ENCODE data around the gene CRCP. TPM values are rescaled to one million over a fixed set of nuclear protein-coding genes. Genes with fewer than 3 reads are reported as not detected.
"Not testable (repeated sequence)": the region's sequence is repeated elsewhere in the genome, so short reads cannot be mapped to it uniquely, and the experiment has no call there.

The CRCP gene
- total RNA-seq (10 to 100 TPM; 30.7 to 32.9 TPM), polyA plus RNA-seq (10 to 100 TPM; 29.5 to 37.9 (median 36.1) TPM), total RNA-seq (34.4 to 54.5 (median 39.0) reads per million in 6 experiments)

DNA sequence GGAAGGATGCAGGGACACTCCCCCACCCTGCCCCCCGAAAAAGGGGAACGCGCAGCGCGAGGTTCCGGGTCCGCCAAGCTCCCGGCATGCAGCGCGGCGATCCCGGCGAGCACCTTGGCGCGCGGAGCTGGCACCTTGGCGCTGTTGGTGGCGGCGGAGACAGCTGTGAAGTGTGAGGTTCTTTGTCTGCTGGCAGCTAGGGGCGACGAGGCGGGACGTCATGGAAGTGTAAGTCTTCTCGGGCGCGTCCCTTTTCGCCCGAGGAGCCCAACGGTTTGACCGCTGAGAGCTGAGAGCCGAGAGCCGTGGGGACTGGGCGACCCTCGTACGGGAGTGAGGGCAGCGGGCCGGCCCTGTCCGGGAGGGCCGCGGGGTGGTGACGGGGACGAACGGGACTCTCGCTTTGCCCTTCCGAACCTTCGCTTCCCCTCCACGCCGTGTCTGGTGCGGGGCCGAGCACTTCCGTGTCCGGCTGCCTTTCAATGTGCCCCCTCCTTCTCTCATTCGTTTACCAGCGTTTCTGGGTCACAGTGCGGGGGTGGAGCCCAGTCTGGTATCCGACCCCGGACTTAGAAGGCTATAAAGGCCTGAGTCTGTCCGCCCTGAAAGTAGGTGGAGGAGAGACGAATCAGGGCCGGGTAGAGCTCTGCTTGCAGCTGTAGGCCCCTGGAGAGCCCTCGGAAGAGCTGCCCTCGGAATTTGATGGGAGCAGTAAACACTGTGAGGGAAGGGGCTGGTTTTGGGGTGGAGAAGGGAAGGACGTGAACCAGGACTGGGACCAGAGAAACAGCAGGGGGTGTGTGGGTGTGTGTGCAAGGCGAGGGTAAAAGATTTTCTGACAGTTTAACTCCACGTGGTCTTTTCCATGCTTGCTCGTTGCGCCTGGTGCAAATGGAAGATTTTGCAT, at the start of gene CRCP:
CRCP (plus strand) TSS at position 105 of the 907 bp plus-strand sequence; CDS start at position 221, 116 bp downstream.
- ATAC-seq (peak; percentile 94 to 95), DNase-seq (peak; percentile 82 to 89 (median 85))
- H3K4me3 Mint-ChIP-seq = peak within 1 kb of the TSS; percentile 93 to 99 (median 96)
- H3K9me3 Mint-ChIP-seq = no peaks in the 10 kb centered on the region
- POLR2A ChIA-PET = interaction anchor here (0.6 to 1.7 kb wide), 10 partner anchors 8 to 1108 kb away, joined by 3 to 10 read pairs (median 4); partner anchors contain the start of genes ASL, ERV3-1, SBDS and TPST1
- peak within 1 kb of the TSS; percentile 91 to 98 (median 96) for H3K27ac Mint-ChIP-seq
- H3K4me1 Mint-ChIP-seq = peaks cover 27 to 52% (median 49%) of the 10 kb centered on the region in 4 donors
- H3K27me3 Mint-ChIP-seq = peaks cover 0 to 2% (median 0%) of the 10 kb centered on the region in 5 donors
- H3K36me3 Mint-ChIP-seq = peaks cover 0 to 16% (median 3%) of the 10 kb centered on the region in 3 donors

DNA sequence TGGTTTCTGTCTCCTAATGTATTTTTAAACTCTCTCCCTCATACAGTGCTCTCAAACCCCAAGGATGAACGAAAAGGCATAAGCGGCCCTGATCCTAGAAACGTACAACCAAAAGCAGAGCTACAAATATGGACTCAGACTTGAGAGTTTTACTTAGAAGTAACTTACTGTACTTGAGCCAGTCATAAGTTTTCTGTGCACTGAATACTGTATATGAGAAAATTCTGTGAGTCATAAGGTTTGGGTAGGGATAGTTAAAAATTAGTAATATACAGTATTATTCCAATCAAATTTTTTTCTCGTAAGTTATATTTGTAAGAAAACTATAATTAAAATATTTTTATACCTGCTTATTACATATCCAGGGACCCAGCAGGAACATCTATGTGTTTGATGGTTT, 44.9 kb upstream of the CRCP start:
- Mint-ChIP-seq H3K4me3 (no peak overlapping the region), H3K27me3 (peaks cover 0 to 2% (median 0%) of the 10 kb centered on the region in 5 donors), H3K4me1 (peaks cover 0 to 11% (median 1%) of the 10 kb centered on the region in 4 donors), H3K36me3 (peaks cover 0 to 3% (median 0%) of the 10 kb centered on the region in 3 donors), H3K27ac (no peak overlapping the region), H3K9me3 (peaks cover 0 to 7% (median 0%) of the 10 kb centered on the region in 9 donors)
- DNase-seq (no peak), ATAC-seq (no peak)
- POLR2A ChIA-PET = interaction anchor here (0.6 kb wide), 1 partner anchor 357 kb away, joined by 4 read pairs; no protein-coding TSS in a partner anchor

DNA sequence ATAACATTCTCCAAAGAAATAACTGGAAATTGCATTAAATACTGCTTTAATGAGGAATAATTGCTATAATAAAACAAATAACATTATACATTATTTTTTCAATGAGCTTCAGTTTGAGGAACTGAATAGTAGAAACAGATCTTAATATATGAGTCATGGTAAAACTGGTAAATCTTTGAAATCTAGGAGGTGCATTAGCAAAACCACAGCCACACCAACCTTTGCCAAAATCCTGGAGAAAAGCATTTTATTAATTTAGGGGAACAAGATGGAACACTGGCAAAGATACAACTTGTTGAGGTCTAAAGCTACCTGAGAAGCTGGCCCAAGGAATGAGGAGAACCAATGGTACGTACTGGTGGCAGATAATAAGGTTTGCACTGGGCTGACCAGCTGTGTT, 44.4 kb upstream of the CRCP start:
- DNase-seq (no peak), ATAC-seq (no peak)
- peaks cover 0 to 2% (median 0%) of the 10 kb centered on the region in 5 donors for H3K27me3 Mint-ChIP-seq
- peaks cover 0 to 3% (median 0%) of the 10 kb centered on the region in 3 donors for H3K36me3 Mint-ChIP-seq
- H3K9me3 Mint-ChIP-seq = peaks cover 0 to 7% (median 0%) of the 10 kb centered on the region in 9 donors
- H3K4me1 Mint-ChIP-seq = peaks cover under 1 to 13% (median 2%) of the 10 kb centered on the region in 4 donors
- H3K27ac Mint-ChIP-seq = peak overlapping the region in 1 of 10 donors; percentile 10
- POLR2A ChIA-PET = interaction anchor here (0.6 kb wide), 1 partner anchor 35 kb away, joined by 3 read pairs; no protein-coding TSS in a partner anchor
- H3K4me3 Mint-ChIP-seq = peak overlapping the region in 1 of 10 donors; percentile 30

DNA sequence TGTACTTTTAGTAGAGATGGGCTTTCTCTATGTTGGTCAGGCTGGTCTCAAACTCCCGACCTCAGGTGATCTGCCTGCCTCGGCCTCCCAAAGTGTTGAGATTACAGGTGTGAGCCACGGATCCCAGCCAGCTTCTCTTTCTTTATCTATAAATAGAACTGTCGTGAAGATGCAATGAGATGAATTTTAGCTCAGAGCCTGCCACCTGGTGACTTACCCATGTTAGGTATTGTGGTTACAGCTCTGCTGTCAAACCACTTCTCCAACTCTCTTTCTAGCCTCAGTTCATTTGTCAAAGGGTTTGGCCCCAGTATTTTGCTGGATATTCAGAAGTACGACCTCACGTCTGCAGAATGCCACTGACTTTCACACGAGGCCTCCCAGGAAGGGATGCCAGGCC, 42.4 kb upstream of the CRCP start:
- ATAC-seq, H3K27me3 Mint-ChIP-seq, POLR2A ChIA-PET, DNase-seq, H3K4me3 Mint-ChIP-seq, H3K9me3 Mint-ChIP-seq, H3K36me3 Mint-ChIP-seq: not testable (repeated sequence)
- Mint-ChIP-seq H3K4me1 (peaks cover 9 to 25% (median 12%) of the 10 kb centered on the region in 4 donors), H3K27ac (peak overlapping the region in 1 of 10 donors; percentile 1)

DNA sequence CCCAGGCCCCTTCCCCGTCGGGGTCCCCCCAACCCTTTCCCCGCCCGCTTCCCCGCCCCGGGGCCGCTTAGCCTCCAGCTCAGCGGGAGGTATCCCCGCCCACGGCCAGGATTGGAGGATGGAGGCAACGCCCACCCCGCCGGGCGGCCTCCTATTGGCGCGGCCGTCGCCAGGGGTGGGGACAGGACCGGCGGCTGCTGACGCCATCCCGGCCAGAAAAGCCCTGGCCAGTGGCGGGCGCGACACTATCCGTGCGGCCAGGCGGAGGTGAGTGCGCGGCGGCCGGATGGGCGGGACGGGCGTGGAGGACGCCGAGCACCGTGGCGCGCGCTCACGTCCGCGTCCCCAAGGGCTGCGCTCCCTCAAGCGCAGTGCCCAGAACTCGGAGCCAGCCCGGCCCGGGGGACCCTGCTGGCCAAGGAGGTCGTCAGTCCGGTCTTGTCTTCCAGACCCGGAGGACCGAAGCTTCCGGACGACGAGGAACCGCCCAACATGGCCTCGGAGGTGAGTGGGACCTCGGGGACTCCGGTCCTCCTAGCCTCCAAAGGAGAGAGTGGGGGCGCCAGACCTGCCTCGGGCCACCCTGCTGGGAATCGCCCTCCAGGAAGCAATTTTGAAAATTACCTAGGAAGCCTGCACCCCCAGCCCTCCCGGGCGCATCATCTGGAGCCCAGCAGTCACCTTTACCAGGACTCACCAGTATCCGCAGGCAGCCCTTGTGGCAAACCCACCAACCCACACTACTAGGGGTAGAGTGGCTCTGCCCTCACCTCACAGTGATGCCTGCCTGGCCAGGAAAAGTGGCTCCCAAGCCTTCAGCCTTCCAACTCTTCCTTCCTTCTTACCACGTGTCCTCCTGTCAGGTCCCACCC, 38.8 kb upstream of the CRCP start, which contains the start of gene ASL:
ASL (plus strand) TSS at position 230 of the 872 bp plus-strand sequence; CDS start at position 493, 263 bp downstream.
- peaks cover 0 to 4% (median 0%) of the 10 kb centered on the region in 3 donors for H3K36me3 Mint-ChIP-seq
- peak within 1 kb of the TSS; percentile 44 to 90 (median 84) for H3K27ac Mint-ChIP-seq
- no peaks in the 10 kb centered on the region for H3K9me3 Mint-ChIP-seq
- DNase-seq = peak; percentile 71 to 89 (median 78)
- POLR2A ChIA-PET = interaction anchor here (1.0 to 1.4 kb wide), 5 partner anchors 13 to 417 kb away, joined by 3 to 7 read pairs (median 3); partner anchors contain the start of gene CRCP
- H3K4me1 Mint-ChIP-seq = peaks cover 9 to 30% (median 14%) of the 10 kb centered on the region in 4 donors
- H3K4me3 Mint-ChIP-seq = peak within 1 kb of the TSS; percentile 78 to 93 (median 86)
- no peaks in the 10 kb centered on the region for H3K27me3 Mint-ChIP-seq
- peak; percentile 97 to 98 for ATAC-seq

DNA sequence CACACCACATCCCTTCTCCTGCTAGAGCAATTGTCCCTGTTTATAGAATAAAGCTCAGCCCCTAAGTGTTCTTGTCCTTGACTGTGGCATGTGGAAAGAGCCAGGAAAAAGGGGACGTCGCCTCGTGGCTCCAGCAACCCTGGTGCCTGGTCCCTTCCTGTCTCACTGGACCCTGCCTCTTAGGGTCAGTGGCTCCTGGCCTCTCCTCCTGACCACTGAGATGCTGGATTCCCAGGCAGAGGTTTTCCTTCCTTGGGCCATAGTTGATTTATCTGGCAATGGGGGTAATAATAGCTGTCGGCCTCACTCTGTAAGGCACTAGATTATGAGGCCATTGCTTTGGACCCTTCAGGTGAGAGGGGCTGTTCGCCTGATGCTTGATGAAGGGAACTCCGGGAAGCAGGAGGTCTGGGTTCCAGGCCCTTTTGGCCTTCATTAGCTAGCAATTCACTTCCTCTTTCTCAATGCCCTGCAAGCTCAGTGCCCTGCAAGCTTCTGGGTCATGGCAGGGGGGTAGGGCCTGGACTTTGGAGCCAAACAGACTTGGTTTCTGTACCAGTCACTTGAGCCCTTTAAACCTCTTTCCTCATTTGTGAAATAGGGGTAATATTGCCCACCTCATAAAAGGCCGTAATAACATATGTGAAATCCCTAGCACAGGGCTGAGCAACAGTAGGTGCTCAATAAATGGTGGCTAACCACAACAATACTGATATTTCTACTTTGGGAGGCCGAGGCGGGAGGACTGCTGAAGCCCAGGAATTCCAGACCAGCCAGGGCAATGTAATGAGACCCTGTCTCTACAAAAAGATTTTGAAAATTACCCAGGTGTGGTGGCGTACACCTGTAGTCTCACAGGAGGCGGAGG, 38.0 kb upstream of the CRCP start:
- no peaks in the 10 kb centered on the region for H3K9me3 Mint-ChIP-seq
- no peak for ATAC-seq

DNA sequence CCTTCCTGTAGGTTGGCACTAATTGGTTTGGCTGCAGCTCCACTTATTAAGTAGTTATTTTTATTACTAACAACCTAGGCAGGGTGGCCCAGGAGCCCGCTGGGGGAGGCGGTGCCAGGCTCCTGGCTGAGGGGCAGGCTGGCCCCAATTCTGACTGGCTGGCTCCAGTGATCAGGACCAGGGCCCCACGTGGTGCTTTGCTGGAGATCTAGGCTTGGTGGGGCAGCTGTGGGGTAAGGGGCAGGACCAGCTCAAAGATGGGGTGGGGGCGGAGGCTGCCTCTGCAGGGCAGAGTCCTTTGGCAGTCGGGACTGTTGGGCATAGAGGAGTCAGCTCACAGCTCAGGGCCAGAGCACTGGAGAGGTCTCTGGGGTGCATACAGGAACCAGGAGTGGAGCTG, 36.6 kb upstream of the CRCP start:
- no peak for ATAC-seq
- Mint-ChIP-seq H3K4me1 (peaks cover 7 to 24% (median 14%) of the 10 kb centered on the region in 4 donors), H3K4me3 (peak overlapping the region in 5 of 10 donors; percentile 42 to 84 (median 70)), H3K9me3 (no peaks in the 10 kb centered on the region), H3K27me3 (no peaks in the 10 kb centered on the region), H3K27ac (peak overlapping the region in 1 of 10 donors; percentile 25), H3K36me3 (peaks cover 0 to 11% (median 2%) of the 10 kb centered on the region in 3 donors)
- no peak for DNase-seq
- POLR2A ChIA-PET = no interaction called here

More for the DNA sequence above, 38.0 kb upstream of the CRCP start:
- Mint-ChIP-seq H3K36me3 (peaks cover 0 to 4% (median 2%) of the 10 kb centered on the region in 3 donors), H3K27ac (peak overlapping the region in 9 of 10 donors; percentile 44 to 90 (median 83)), H3K4me1 (peaks cover 8 to 30% (median 14%) of the 10 kb centered on the region in 4 donors), H3K27me3 (no peaks in the 10 kb centered on the region), H3K4me3 (peak overlapping the region; percentile 78 to 93 (median 86))
- POLR2A ChIA-PET = interaction anchor here (1.0 to 1.2 kb wide), 3 partner anchors 12 to 45 kb away, joined by 3 to 7 read pairs (median 3); partner anchors contain the start of gene CRCP
- no peak for DNase-seq

DNA sequence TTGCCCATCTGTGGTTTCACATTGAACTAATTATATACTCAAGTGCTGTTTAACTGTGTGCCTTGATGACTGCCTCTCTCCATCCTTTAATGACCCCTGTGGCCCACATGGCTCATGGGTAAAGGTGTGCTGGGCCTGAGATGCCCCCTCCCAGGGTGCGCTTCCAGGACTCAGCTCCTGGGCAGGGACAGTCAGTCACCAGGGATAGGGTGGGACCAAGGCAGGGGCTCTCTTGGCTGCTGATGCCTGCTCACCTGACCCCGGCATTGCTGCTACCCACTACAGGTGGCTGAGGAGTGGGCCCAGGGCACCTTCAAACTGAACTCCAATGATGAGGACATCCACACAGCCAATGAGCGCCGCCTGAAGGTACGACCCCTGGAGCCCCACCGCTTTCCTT, 32.6 kb upstream of the CRCP start:
- Mint-ChIP-seq H3K27me3 (no peaks in the 10 kb centered on the region), H3K27ac (no peak overlapping the region)

DNA sequence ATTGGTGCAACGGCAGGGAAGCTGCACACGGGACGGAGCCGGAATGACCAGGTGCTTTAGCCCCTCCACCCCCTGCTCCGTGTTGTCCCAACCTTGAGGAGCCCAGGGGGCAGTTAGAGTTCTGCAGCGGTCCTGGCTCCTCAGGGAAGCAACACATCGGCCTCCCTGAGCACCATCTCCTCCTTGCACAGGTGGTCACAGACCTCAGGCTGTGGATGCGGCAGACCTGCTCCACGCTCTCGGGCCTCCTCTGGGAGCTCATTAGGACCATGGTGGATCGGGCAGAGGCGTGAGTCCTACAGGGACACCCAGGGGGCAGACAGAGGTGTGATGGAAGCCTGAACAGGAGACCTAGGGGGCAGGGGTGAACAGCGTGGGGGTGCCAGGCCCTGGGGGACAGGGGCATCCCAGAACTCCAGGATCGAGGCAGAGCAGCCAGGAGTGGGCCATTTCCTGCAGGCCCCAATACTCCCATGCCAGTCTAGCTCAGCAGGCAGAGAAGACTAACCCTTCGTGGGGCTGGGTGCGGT, 31.7 kb upstream of the CRCP start:
- Mint-ChIP-seq H3K36me3 (peaks cover 0 to 28% (median 2%) of the 10 kb centered on the region in 3 donors), H3K9me3 (no peaks in the 10 kb centered on the region), H3K27ac (no peak overlapping the region), H3K4me1 (peaks cover 0 to 2% (median 0%) of the 10 kb centered on the region in 4 donors), H3K27me3 (no peaks in the 10 kb centered on the region), H3K4me3 (no peak overlapping the region)
- DNase-seq (no peak), ATAC-seq (no peak)
- POLR2A ChIA-PET = no interaction called here

More for the DNA sequence above, 32.6 kb upstream of the CRCP start:
- DNase-seq = no peak
- POLR2A ChIA-PET = no interaction called here
- H3K4me3 Mint-ChIP-seq = no peak overlapping the region
- peaks cover 0 to 6% (median 2%) of the 10 kb centered on the region in 4 donors for H3K4me1 Mint-ChIP-seq
- no peak for ATAC-seq
- H3K36me3 Mint-ChIP-seq = peaks cover 0 to 28% (median 2%) of the 10 kb centered on the region in 3 donors
- no peaks in the 10 kb centered on the region for H3K9me3 Mint-ChIP-seq

DNA sequence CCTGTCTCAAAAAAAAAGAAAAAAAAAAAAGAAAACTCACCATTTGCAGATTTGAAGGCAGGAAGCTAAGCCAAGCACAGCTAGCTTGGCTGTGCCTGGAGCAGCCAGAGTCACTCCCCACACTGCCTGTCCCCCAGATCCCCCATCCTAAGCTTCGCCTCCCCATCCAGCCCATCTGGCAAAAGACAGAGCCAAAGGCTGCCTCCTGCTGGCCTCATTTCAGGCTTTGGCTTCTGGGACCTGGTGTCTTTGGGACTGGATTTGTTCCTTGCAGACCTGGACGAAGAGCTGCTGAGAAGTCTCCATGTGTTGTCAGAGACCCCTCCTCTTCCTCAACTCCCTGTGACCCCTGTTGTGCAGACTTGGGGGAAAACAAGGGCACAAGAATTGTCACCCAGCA, 31.0 kb upstream of the CRCP start:
- Mint-ChIP-seq H3K27ac (peak overlapping the region in 3 of 10 donors; percentile 32 to 38 (median 34)), H3K9me3 (no peaks in the 10 kb centered on the region), H3K4me1 (no peaks in the 10 kb centered on the region), H3K36me3 (peaks cover 0 to 29% (median 2%) of the 10 kb centered on the region in 3 donors), H3K27me3 (no peaks in the 10 kb centered on the region), H3K4me3 (no peak overlapping the region)
- DNase-seq = no peak
- no peak for ATAC-seq
- POLR2A ChIA-PET = no interaction called here
